ENCODE data around the gene PNPT1.
"Not testable (repeated sequence)": the region's sequence is repeated elsewhere in the genome, so short reads cannot be mapped to it uniquely, and the experiment has no call there.

Gene PNPT1

GRCh38 chr2:55604027-55604565, 89.5 kb downstream of the PNPT1 start:
- no peak for TF ChIP-seq JUND (IDR thresholded peaks at IDR 0.05; ENCODE audit: low read depth)
- DNase-seq (ENCODE audit: low read depth in 1 of 2, low spot score in 1 of 2), result no peak
- in situ Hi-C loops (cut with HindIII; ENCODE audit: low pct_unique_long_range_greater_than_20kb, low sequenced_read_pairs), result no loop called here

GRCh38 chr2:55601849-55602248, 91.8 kb downstream of the PNPT1 start:
- TF ChIP-seq JUND (IDR thresholded peaks at IDR 0.05; ENCODE audit: low read depth), result no peak
- in situ Hi-C loops (cut with HindIII; ENCODE audit: low pct_unique_long_range_greater_than_20kb, low sequenced_read_pairs), result no loop called here
- DNase-seq (ENCODE audit: low read depth in 1 of 2, low spot score in 1 of 2), result no peak

- no peak for TF ChIP-seq JUND (IDR thresholded peaks at IDR 0.05; ENCODE audit: low read depth)
- DNase-seq (ENCODE audit: low read depth in 1 of 2, low spot score in 1 of 2), result no peak
- in situ Hi-C loops (cut with HindIII; ENCODE audit: low pct_unique_long_range_greater_than_20kb, low sequenced_read_pairs), result no loop called here
Measured at GRCh38 chr2:55598056-55598795, 95.4 kb downstream of the PNPT1 start.

GRCh38 chr2:55596795-55597194, 96.8 kb downstream of the PNPT1 start:
- in situ Hi-C loops (cut with HindIII; ENCODE audit: low pct_unique_long_range_greater_than_20kb, low sequenced_read_pairs), result not testable (repeated sequence)

GRCh38 chr2:55595536-55595935, 98.1 kb downstream of the PNPT1 start:
- no peak for TF ChIP-seq JUND (IDR thresholded peaks at IDR 0.05; ENCODE audit: low read depth)
- in situ Hi-C loops (cut with HindIII; ENCODE audit: low pct_unique_long_range_greater_than_20kb, low sequenced_read_pairs), result no loop called here

More at GRCh38 chr2:55596795-55597194, 96.8 kb downstream of the PNPT1 start:
- DNase-seq (ENCODE audit: low read depth in 1 of 2, low spot score in 1 of 2), result not testable (repeated sequence)

GRCh38 chr2:55592130-55592529, 101.5 kb downstream of the PNPT1 start:
- no peak for TF ChIP-seq JUND (IDR thresholded peaks at IDR 0.05; ENCODE audit: low read depth)
- in situ Hi-C loops (cut with HindIII; ENCODE audit: low pct_unique_long_range_greater_than_20kb, low sequenced_read_pairs), result no loop called here
- DNase-seq (ENCODE audit: low read depth in 1 of 2, low spot score in 1 of 2), result no peak

More at GRCh38 chr2:55595536-55595935, 98.1 kb downstream of the PNPT1 start:
- DNase-seq (ENCODE audit: low read depth in 1 of 2, low spot score in 1 of 2), result no peak

- no peak for DNase-seq (ENCODE audit: low read depth in 1 of 2, low spot score in 1 of 2)
- in situ Hi-C loops (cut with HindIII; ENCODE audit: low pct_unique_long_range_greater_than_20kb, low sequenced_read_pairs), result no loop called here
- TF ChIP-seq JUND (IDR thresholded peaks at IDR 0.05; ENCODE audit: low read depth), result no peak
Measured at GRCh38 chr2:55590810-55591440, 102.7 kb downstream of the PNPT1 start.

GRCh38 chr2:55585451-55586080, 108.1 kb downstream of the PNPT1 start:
- in situ Hi-C loops (cut with HindIII; ENCODE audit: low pct_unique_long_range_greater_than_20kb, low sequenced_read_pairs), result no loop called here
- TF ChIP-seq JUND (IDR thresholded peaks at IDR 0.05; ENCODE audit: low read depth), result no peak
- no peak for DNase-seq (ENCODE audit: low read depth in 1 of 2, low spot score in 1 of 2)
